ENCODE data around the gene GABPB1. TPM values are rescaled to one million over a fixed set of nuclear protein-coding genes. Genes with fewer than 3 reads are reported as not detected.

GABPB1 gene
- total RNA-seq, 1 donor from 2014 or later = 29.2 TPM

GRCh38 chr15:50244959-50245624 is 109.9 kb downstream of the GABPB1 start:
- no peak for DNase-seq (ENCODE audit: low read depth)

DNA sequence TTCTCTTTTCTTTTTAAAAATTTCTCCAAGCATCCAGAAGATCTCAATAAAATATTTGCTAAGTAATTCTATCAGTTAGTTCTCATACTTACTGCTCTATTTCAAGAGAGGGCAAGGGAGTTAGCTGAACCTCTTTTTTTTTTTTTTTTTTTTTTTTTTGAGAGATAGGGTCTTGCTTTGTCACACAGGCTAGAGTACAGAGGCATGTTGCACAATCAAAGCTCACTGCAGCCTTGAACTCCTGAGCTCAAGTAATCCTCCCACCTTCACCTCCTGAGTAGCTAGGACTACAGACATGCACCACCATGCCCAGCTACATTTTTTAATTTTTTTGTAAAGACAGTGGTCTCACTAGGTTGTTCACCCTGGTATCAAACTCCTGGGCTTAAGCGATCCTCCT is 110.8 kb downstream of the GABPB1 start:
- DNase-seq (ENCODE audit: low read depth) = no peak

GRCh38 chr15:50241684-50242450 is 113.1 kb downstream of the GABPB1 start:
- peak; percentile 54 for DNase-seq (ENCODE audit: low read depth)

GRCh38 chr15:50238255-50238654 is 116.7 kb downstream of the GABPB1 start:
- DNase-seq (ENCODE audit: low read depth) = no peak

- DNase-seq (ENCODE audit: low read depth) = no peak
Observed at GRCh38 chr15:50236433-50236832, 118.6 kb downstream of the GABPB1 start.

- no peak for DNase-seq (ENCODE audit: low read depth)
Observed at GRCh38 chr15:50235794-50236193, 119.2 kb downstream of the GABPB1 start.

- DNase-seq (ENCODE audit: low read depth) = no peak
Observed at GRCh38 chr15:50234764-50235163, 120.2 kb downstream of the GABPB1 start.

DNA sequence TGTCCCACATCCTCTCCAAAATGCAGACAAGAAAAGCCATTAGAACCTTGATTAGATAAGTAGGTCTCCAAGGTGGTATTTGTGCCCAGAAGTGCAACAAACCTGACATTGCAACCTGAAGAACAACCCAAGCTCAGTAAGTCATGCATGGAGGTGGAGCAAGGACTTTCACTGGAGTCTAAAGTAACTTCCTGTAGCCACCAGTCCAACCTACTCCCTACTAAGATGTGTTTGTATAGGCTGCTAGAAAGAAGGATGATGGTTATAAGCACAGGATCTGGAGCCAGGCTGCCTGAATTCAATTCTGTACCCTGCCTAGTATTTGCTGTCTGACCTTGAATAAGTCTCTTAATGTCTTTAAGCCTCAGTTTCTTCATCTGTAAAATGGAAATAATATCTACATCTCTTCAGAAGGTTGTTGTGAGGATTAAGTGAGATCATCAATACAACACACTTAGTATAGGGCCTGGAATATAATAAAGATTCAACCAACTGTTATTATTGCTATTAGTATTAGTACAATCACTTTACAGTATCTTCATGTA is 121.7 kb downstream of the GABPB1 start:
- no peak for DNase-seq (ENCODE audit: low read depth)

DNA sequence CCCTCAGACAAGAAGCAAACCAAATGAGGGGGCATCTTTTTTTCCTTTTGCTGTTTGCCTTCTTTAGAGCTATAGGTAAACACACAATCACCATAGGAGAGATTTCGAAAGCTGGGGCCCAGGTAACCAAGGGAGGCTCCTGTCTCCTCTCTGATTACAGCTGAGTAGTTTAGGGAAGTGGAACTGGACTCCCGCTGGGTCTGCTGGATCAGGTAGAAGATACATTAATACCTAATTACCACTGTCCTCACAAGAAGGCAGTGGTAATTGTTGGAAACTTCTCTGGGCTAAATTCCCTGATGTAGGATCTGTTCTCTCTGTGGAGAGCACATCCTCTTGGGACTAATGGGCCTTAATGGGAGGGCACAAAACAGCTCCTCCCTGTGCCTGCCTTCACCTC is 122.2 kb downstream of the GABPB1 start:
- no peak for DNase-seq (ENCODE audit: low read depth)

DNA sequence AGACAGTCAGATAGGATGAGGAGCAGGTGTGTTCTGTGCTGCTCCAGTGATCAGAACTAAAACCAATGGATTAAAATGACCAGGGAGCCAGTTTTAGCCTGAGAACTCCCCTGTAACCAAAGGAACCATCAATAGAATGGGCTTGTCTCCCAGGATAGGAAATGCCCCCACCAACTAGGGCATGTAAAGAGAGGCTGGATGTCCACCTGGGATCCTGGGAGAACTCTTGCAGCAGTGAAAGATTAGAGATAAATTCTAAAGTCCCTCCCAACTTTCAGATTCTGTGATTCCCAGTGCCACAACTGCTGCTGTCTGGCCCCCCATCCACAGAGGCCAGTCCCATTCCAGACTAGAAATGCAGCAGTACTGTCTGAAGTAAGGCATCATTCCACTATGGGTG is 123.2 kb downstream of the GABPB1 start:
- DNase-seq (ENCODE audit: low read depth) = no peak

DNA sequence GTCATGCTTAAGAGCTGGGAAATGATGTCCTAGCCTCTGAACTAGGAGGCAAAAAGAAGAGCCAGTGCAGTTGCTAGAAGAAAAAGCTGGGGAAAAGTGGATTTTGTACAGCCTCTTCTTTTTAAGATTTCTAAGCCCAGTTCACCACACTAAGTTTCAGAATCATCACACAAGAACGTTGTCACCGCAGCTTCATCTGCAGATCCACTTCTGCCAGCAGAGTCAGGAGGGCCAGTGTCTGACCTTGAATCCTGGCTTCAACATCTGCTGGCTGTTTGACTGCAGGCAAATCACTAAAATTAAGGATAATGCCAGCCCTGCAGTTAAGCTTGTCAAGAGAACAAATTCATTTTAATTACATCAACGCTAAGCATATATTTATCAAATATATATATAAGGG is 125.7 kb downstream of the GABPB1 start:
- DNase-seq (ENCODE audit: low read depth) = no peak

DNA sequence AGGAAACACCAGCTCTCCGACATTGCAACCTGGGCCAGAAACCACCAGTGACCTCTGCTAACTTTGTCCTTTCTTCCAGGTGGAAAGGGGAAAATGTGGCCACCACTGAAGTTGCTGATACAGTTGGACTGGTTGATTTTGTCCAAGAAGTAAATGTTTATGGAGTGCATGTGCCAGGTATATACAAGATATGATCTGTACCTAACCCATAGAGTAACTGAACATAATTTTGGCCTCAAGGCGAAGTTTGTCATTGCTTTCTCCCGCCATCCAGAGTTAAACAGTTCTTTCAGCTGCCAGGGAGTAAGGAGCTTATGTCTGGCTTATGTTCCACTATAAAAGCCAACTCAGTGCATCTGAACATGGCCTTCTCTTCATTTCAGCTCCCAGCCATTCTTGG is 126.1 kb downstream of the GABPB1 start:
- DNase-seq (ENCODE audit: low read depth) = no peak

- DNase-seq (ENCODE audit: low read depth) = peak; percentile 54
Observed at GRCh38 chr15:50227076-50227475, 127.9 kb downstream of the GABPB1 start.

DNA sequence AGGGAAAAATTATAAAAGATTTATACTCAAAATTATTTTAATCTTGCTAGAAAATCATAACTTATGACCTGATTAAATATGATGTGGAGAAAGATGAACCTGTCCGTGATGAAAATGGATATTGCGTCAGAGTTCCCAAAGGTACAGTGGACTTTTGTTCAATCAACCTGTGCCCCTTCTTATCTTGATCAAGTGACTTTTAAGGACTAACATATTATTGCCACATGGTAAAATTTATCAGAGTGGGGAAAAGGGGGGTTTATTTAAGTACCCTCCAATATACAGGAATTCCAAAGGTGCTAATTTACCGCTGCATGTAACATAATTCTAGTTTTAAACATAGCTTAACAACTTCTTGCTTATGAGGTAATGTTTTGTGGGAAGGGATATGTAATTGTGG is 129.1 kb downstream of the GABPB1 start:
- DNase-seq (ENCODE audit: low read depth) = no peak

Other genes starting within 250 kb of the GABPB1 start
- 3.3 and 3.5 TPM in 2 replicates for gene ATP8B4, start 236.0 kb downstream of the GABPB1 start, total RNA-seq
- gene SLC27A2, start 173.0 kb downstream of the GABPB1 start, total RNA-seq = not detected in 2 replicates
- not detected in 2 replicates for gene HDC, start 89.5 kb downstream of the GABPB1 start, total RNA-seq
- 45.9 and 50.5 TPM in 2 replicates for gene USP8, start 69.2 kb upstream of the GABPB1 start, total RNA-seq
- gene USP50, start 191.5 kb upstream of the GABPB1 start, total RNA-seq = not detected in 2 replicates